Aorta (tissue), 5 donors: ENCODE data around the gene DMRTC1. TPM values are rescaled to one million over a fixed set of nuclear protein-coding genes. Genes with fewer than 3 reads are reported as not detected.
A peak's percentile ranks its signal among the peaks of the same experiment; 100 is the strongest.
"Not testable (repeated sequence)": the region's sequence is repeated elsewhere in the genome, so short reads cannot be mapped to it uniquely, and the experiment has no call there.

Source experiments
- ATAC-seq: fragments of 200-7000 bp; cut with Tn5 transposase; one replicate; pipeline ENCODE4 v1.9.1; 2022; ENCODE audit warnings: moderate library complexity; ENCODE audit not compliant: low FRiP score
- DNase-seq, 2 donors: peaks; one replicate each; pipeline ENCODE4 v3.0.0-alpha.2; 2020
- H3K27ac ChIP-seq, 2 donors: one replicate each; pipeline ENCODE4 v1.5.1; 2013; ENCODE audit warnings: low read length in 2 of 2, mild to moderate bottlenecking in 2 of 2, moderate library complexity in 2 of 2, control low read depth in 1 of 2, inconsistent platforms in 1 of 2, low read depth in 1 of 2
- H3K27me3 ChIP-seq, 2 donors: one replicate each; pipeline ENCODE4 v1.6.1; 2013; ENCODE audit warnings: control low read depth in 1 of 2, low read length in 1 of 2, mild to moderate bottlenecking in 1 of 2, moderate library complexity in 1 of 2; ENCODE audit not compliant: insufficient read depth in 2 of 2, control insufficient read depth in 1 of 2
- H3K36me3 ChIP-seq, 2 donors: one replicate each; pipeline ENCODE4 v1.6.1; 2013; ENCODE audit warnings: control low read depth in 1 of 2, low read length in 1 of 2, mild to moderate bottlenecking in 1 of 2; ENCODE audit not compliant: insufficient read depth in 2 of 2, control insufficient read depth in 1 of 2
- H3K4me1 ChIP-seq, 2 donors: one replicate each; pipeline ENCODE4 v1.6.1; 2013; ENCODE audit warnings: low read length in 2 of 2, control low read depth in 1 of 2, mild to moderate bottlenecking in 1 of 2, moderate library complexity in 1 of 2; ENCODE audit not compliant: insufficient read depth in 2 of 2, control insufficient read depth in 1 of 2
- H3K4me3 ChIP-seq, 2 donors: one replicate each; pipeline ENCODE4 v1.5.1; 2013; ENCODE audit warnings: low read length in 2 of 2, control low read depth in 1 of 2, mild to moderate bottlenecking in 1 of 2
- H3K9me3 ChIP-seq: one replicate; pipeline ENCODE4 v1.6.1; 2013; ENCODE audit warnings: mild to moderate bottlenecking, low read length; ENCODE audit not compliant: control insufficient read depth
- WGBS, 2 donors: extraction: QIAGEN DNeasy Blood & Tissue Kit; methylation state at CpG; one replicate each; pipeline ENCODE4 v1.1.7; 2013; 5-methylcytosine and 5-hydroxymethylcytosine counted together
- intact Hi-C, 2 donors: fragments of 100-400 bp; cut with DNase I; formaldehyde crosslinking; loops; one replicate each; pipeline versions ENCODE4 v1.14.2 to v1.15.0; 2022
- polyA plus RNA-seq, 2 donors: library from polyadenylated mRNA; stranded (reverse); fragments of 200-250 nt; gene quantifications; one replicate each; pipeline ENCODE4 v1.2.3, GENCODE V29; 2013
- total RNA-seq, 2 donors: library from RNA; stranded (reverse); fragmentation: NEBNext Ultra II Directional; extraction: Animal tissue kit (Norgen Biotek cat#: 25700); gene quantifications; one replicate each; pipeline ENCODE4 v1.2.1, GENCODE V29; 2021
- donor health status: healthy with polysubstance abuse.
- donor health status: Bipolar disorder and iron deficiency.
- donor health status: DM: no; HTN: no; CAD: no.
- donor health status: DM: no; HTN: no; CAD: no.
- donor health status: DM: yes; HTN: yes; CAD: no.

The DMRTC1 gene
- total and polyA plus RNA-seq, 4 donors = not detected

GRCh38 chrX:72936882-72937455 lies 6.7 kb downstream of the DMRTC1 start:
- ATAC-seq, H3K27ac ChIP-seq, intact Hi-C loops, H3K36me3 ChIP-seq, H3K27me3 ChIP-seq, H3K9me3 ChIP-seq, DNase-seq, H3K4me3 ChIP-seq, H3K4me1 ChIP-seq: not testable (repeated sequence)
- no CpG with 5 or more reads among the region's 8 CpGs for WGBS, 2 donors

DNA sequence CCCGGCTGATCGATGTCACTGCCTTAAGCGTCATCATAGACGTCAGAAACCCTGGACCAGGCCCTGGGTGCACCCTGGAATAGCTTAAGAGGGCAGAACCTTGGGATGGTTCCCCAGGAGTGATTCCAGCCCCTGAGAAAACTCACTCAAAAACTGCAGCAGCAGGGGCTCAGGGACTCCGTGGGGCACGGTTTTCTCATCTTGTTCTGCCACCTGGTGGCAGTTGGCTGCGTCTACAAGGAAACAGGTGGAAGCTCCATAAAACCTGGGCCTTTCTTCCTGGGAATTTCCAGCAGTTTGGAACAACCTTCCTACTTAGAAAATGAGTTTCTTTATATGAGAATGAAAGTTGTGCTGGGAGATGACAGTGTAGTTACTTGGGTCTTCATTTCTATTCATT lies 7.2 kb downstream of the DMRTC1 start:
- ATAC-seq, intact Hi-C loops, H3K4me1 ChIP-seq, H3K4me3 ChIP-seq, H3K36me3 ChIP-seq, H3K9me3 ChIP-seq, H3K27ac ChIP-seq, H3K27me3 ChIP-seq, DNase-seq: not testable (repeated sequence)
- no CpG with 5 or more reads among the region's 7 CpGs for WGBS, 2 donors

- H3K9me3 ChIP-seq, H3K36me3 ChIP-seq, DNase-seq, intact Hi-C loops, H3K27me3 ChIP-seq, H3K4me1 ChIP-seq, H3K4me3 ChIP-seq, ATAC-seq, H3K27ac ChIP-seq: not testable (repeated sequence)
- no CpG with 5 or more reads among the region's 1 CpG for WGBS, 2 donors
Measured at GRCh38 chrX:72932283-72932682, 11.4 kb downstream of the DMRTC1 start.

DNA sequence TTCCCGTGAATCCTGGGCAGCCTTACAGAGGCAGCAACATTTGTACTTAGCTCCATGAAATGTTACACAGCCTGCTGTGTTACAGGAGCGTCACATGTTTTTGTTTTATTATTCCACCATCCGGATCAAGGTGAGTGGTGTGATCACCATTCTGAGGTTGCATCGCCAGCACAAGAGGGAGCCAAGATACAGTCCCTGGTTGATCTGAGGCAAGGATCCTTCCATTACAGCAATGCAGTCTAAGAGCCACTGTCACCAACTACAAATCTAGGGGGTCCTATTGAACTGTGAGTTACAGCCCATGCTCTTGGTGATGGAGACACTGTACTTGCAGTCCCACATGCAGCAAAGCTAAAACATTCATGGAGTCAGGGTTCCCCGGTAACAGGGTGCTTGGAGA lies 27.5 kb downstream of the DMRTC1 start:
- intact Hi-C loops, H3K27ac ChIP-seq, H3K9me3 ChIP-seq, H3K4me3 ChIP-seq, H3K27me3 ChIP-seq, H3K36me3 ChIP-seq, DNase-seq, H3K4me1 ChIP-seq: not testable (repeated sequence)
- 73 to 89% methylated on average over 3 of the region's 5 CpGs for WGBS, 2 donors
- ATAC-seq = peak; percentile 56

GRCh38 chrX:72912315-72912714 lies 31.3 kb downstream of the DMRTC1 start, which contains the start of gene FAM236C:
Gene FAM236C (plus strand): TSS chrX:72912615. CDS start chrX:72912715, 100 bp downstream.
- DNase-seq, H3K27me3 ChIP-seq, H3K9me3 ChIP-seq, intact Hi-C loops, H3K27ac ChIP-seq, H3K4me1 ChIP-seq, H3K36me3 ChIP-seq, H3K4me3 ChIP-seq, ATAC-seq: not testable (repeated sequence)
- WGBS, 2 donors = no CpG with 5 or more reads among the region's 13 CpGs

- no CpG with 5 or more reads among the region's 14 CpGs for WGBS, 2 donors
- ATAC-seq, H3K27ac ChIP-seq, H3K9me3 ChIP-seq, intact Hi-C loops, H3K36me3 ChIP-seq, H3K4me1 ChIP-seq, H3K27me3 ChIP-seq, DNase-seq, H3K4me3 ChIP-seq: not testable (repeated sequence)
Measured at GRCh38 chrX:72889740-72890139, 53.9 kb downstream of the DMRTC1 start.

DNA sequence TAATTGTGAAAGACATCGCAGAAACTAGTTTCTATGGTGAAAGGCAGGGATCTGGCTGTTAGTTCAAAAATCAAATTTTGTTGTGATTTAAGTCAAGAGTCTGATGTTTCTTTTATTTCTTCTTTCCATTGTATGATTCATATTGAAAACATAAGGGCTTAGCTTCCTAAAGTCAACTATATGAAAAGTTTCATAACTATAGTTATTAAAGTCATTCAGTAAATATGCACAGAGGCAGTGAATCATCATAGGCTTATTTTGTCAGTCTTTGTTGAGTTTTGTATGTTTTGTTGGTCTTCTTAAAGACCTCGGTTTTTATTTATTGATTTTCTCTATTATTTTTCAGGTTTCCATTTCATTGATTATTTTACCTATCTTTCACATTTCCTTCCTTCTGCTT lies 60.7 kb downstream of the DMRTC1 start:
- H3K4me3 ChIP-seq, H3K4me1 ChIP-seq, H3K27me3 ChIP-seq, intact Hi-C loops, ATAC-seq, DNase-seq, H3K27ac ChIP-seq, H3K36me3 ChIP-seq, H3K9me3 ChIP-seq: not testable (repeated sequence)
- WGBS, 2 donors = no CpG with 5 or more reads among the region's 2 CpGs

GRCh38 chrX:72837532-72837931 lies 106.1 kb downstream of the DMRTC1 start:
- DNase-seq, H3K4me3 ChIP-seq, H3K9me3 ChIP-seq, H3K36me3 ChIP-seq, ATAC-seq, intact Hi-C loops, H3K27ac ChIP-seq, H3K27me3 ChIP-seq, H3K4me1 ChIP-seq: not testable (repeated sequence)
- no CpG with 5 or more reads among the region's 2 CpGs for WGBS, 2 donors

GRCh38 chrX:72830701-72831100 lies 112.9 kb downstream of the DMRTC1 start:
- H3K36me3 ChIP-seq, intact Hi-C loops, H3K27ac ChIP-seq, H3K4me3 ChIP-seq, DNase-seq, H3K27me3 ChIP-seq, H3K4me1 ChIP-seq, H3K9me3 ChIP-seq, ATAC-seq: not testable (repeated sequence)
- WGBS, 2 donors = no CpG with 5 or more reads among the region's 13 CpGs
